Measurements from ENCODE around the gene CACNB4.

Gene CACNB4

GRCh38 chr2:151975460-151976414 lies 123.1 kb downstream of the CACNB4 start:
- DNase-seq (ENCODE audit: low read depth in 2 of 2) = no peak

GRCh38 chr2:151974988-151975387 lies 123.9 kb downstream of the CACNB4 start:
- no peak for DNase-seq (ENCODE audit: low read depth in 2 of 2)

- DNase-seq (ENCODE audit: low read depth in 2 of 2) = no peak
Measured at GRCh38 chr2:151973901-151974199, 125.0 kb downstream of the CACNB4 start.

- no peak for DNase-seq (ENCODE audit: low read depth in 2 of 2)
Measured at GRCh38 chr2:151973013-151973900, 125.6 kb downstream of the CACNB4 start.

- no peak for DNase-seq (ENCODE audit: low read depth in 2 of 2)
Measured at GRCh38 chr2:151972241-151973012, 126.4 kb downstream of the CACNB4 start.

- DNase-seq (ENCODE audit: low read depth in 2 of 2) = no peak
Measured at GRCh38 chr2:151971301-151972051, 127.4 kb downstream of the CACNB4 start.

- no peak for DNase-seq (ENCODE audit: low read depth in 2 of 2)
Measured at GRCh38 chr2:151968770-151969470, 129.9 kb downstream of the CACNB4 start.

GRCh38 chr2:151967829-151968722 lies 130.8 kb downstream of the CACNB4 start:
- DNase-seq (ENCODE audit: low read depth in 2 of 2) = no peak

- DNase-seq (ENCODE audit: low read depth in 2 of 2) = no peak
Measured at GRCh38 chr2:151965884-151966283, 133.0 kb downstream of the CACNB4 start.

GRCh38 chr2:151961558-151961957 lies 137.3 kb downstream of the CACNB4 start:
- no peak for DNase-seq (ENCODE audit: low read depth in 2 of 2)

- no peak for DNase-seq (ENCODE audit: low read depth in 2 of 2)
Measured at GRCh38 chr2:151959238-151959637, 139.6 kb downstream of the CACNB4 start.

GRCh38 chr2:151953467-151953866 lies 145.4 kb downstream of the CACNB4 start:
- DNase-seq (ENCODE audit: low read depth in 2 of 2) = no peak

GRCh38 chr2:151952691-151953456 lies 146.0 kb downstream of the CACNB4 start:
- no peak for DNase-seq (ENCODE audit: low read depth in 2 of 2)

GRCh38 chr2:151947813-151948165 lies 151.1 kb downstream of the CACNB4 start:
- no peak for DNase-seq (ENCODE audit: low read depth in 2 of 2)

- DNase-seq (ENCODE audit: low read depth in 2 of 2) = no peak
Measured at GRCh38 chr2:151946899-151947812, 151.7 kb downstream of the CACNB4 start.

GRCh38 chr2:151946250-151946884 lies 152.5 kb downstream of the CACNB4 start:
- DNase-seq (ENCODE audit: low read depth in 2 of 2) = no peak

GRCh38 chr2:151945602-151946001 lies 153.2 kb downstream of the CACNB4 start:
- no peak for DNase-seq (ENCODE audit: low read depth in 2 of 2)

Measured in stimulated activated CD4-positive, alpha-beta T cell treated with anti-CD3 and anti-CD28 coated beads, Interleukin-1b, Interleukin-23, amount 100 ng/mL, for 4 hours (primary cell).